Globus pallidus (tissue), 1 donor: Measurements from ENCODE around the gene FKBP6.
"Not testable (repeated sequence)": the region's sequence is repeated elsewhere in the genome, so short reads cannot be mapped to it uniquely, and the experiment has no call there.

Source experiments
- DNase-seq: peaks from one replicate; pipeline ENCODE4 v3.0.0-alpha.2; 2015; ENCODE audit warnings: low spot score

Gene FKBP6

GRCh38 chr7:73327922-73328321 is at the start of gene FKBP6, which contains the start of gene TRIM50:
FKBP6 (plus strand) TSS chr7:73328161; CDS start chr7:73328429, 268 bp downstream.
TRIM50 (minus strand) TSS chr7:73328082; CDS start chr7:73324787, 3,295 bp downstream.
- DNase-seq = not testable (repeated sequence)

- not testable (repeated sequence) for DNase-seq
These were observed 30.7 kb upstream of the FKBP6 start for GRCh38 chr7:73297235-73297634.

- DNase-seq = not testable (repeated sequence)
These were observed 30.3 kb upstream of the FKBP6 start for GRCh38 chr7:73297706-73298105.

- not testable (repeated sequence) for DNase-seq
These were observed 28.1 kb upstream of the FKBP6 start for GRCh38 chr7:73299812-73300211.

GRCh38 chr7:73301108-73301507 is 26.9 kb upstream of the FKBP6 start:
- not testable (repeated sequence) for DNase-seq

- not testable (repeated sequence) for DNase-seq
These were observed 25.1 kb upstream of the FKBP6 start for GRCh38 chr7:73302846-73303245.

- no peak for DNase-seq
These were observed 24.4 kb upstream of the FKBP6 start for GRCh38 chr7:73303546-73303945.

- no peak for DNase-seq
These were observed 23.9 kb upstream of the FKBP6 start for GRCh38 chr7:73304071-73304470.

GRCh38 chr7:73304612-73305387 is 23.2 kb upstream of the FKBP6 start:
- DNase-seq = not testable (repeated sequence)

GRCh38 chr7:73307436-73307835 is 20.5 kb upstream of the FKBP6 start:
- no peak for DNase-seq

- no peak for DNase-seq
These were observed 19.8 kb upstream of the FKBP6 start for GRCh38 chr7:73308074-73308664.

- peak; percentile 74 for DNase-seq
These were observed 19.2 kb upstream of the FKBP6 start, which contains the start of gene NSUN5 for GRCh38 chr7:73308665-73309214. NSUN5 (minus strand) TSS chr7:73308826; CDS start chr7:73308790, 36 bp downstream.

- not testable (repeated sequence) for DNase-seq
These were observed 16.5 kb upstream of the FKBP6 start for GRCh38 chr7:73311421-73311820.

- DNase-seq = no peak
These were observed 15.0 kb upstream of the FKBP6 start for GRCh38 chr7:73312831-73313520.

- DNase-seq = no peak
These were observed 14.4 kb upstream of the FKBP6 start for GRCh38 chr7:73313521-73313906.

- DNase-seq = no peak
These were observed 13.7 kb upstream of the FKBP6 start for GRCh38 chr7:73314271-73314670.

GRCh38 chr7:73316521-73316920 is 11.4 kb upstream of the FKBP6 start:
- no peak for DNase-seq

GRCh38 chr7:73318656-73319204 is 9.2 kb upstream of the FKBP6 start:
- DNase-seq = not testable (repeated sequence)

GRCh38 chr7:73319541-73319940 is 8.4 kb upstream of the FKBP6 start:
- not testable (repeated sequence) for DNase-seq

GRCh38 chr7:73320009-73320408 is 8.0 kb upstream of the FKBP6 start:
- DNase-seq = not testable (repeated sequence)

- DNase-seq = not testable (repeated sequence)
These were observed 4.4 kb upstream of the FKBP6 start for GRCh38 chr7:73323434-73324080.
